PC-3 (cell line): ENCODE data around the gene PTPRN2. TPM values are rescaled to one million over a fixed set of nuclear protein-coding genes. Genes with fewer than 3 reads are reported as not detected.

Experiments used
- ATAC-seq: fragments of 200-7000 bp; cut with Tn5 transposase; 2 replicates; pipeline ENCODE4 v1.9.1; 2020; ENCODE audit warnings: mild to moderate bottlenecking, moderate library complexity
- BruUV-seq: library from RNA; stranded (reverse); fragments of 400-500 nt; replicated peaks from 2 replicates; lab custom pipeline; 2021; lab: Mats Ljungman, UMichigan
- CTCF ChIA-PET: fragments of 300-600 bp; sonication (Branson Sonifier 250); formaldehyde crosslinking; loops from one replicate; lab custom pipeline; 2022; ENCODE audit warnings: antibody characterized with exemption; lab: Charles Lee
- POLR2A ChIA-PET: fragments of 300-600 bp; sonication (Branson Sonifier 250); formaldehyde crosslinking; loops from one replicate; lab custom pipeline; 2022; ENCODE audit warnings: antibody characterized with exemption; ENCODE audit not compliant: unreplicated experiment; lab: Charles Lee
- DNase-seq: peaks from one replicate; pipeline ENCODE4 v3.0.0-alpha.2; 2015
- H2AFZ ChIP-seq: fragments of 300-600 bp; sonication (generic); 2 replicates; pipeline ENCODE4 v1.6.0; 2016; ENCODE audit warnings: antibody characterized with exemption, low read length
- H3F3A ChIP-seq: fragments of 300-600 bp; sonication (generic); one replicate; pipeline ENCODE4 v1.6.0; 2017; ENCODE audit warnings: antibody characterized with exemption, low read length, control low read depth, mild to moderate bottlenecking; ENCODE audit not compliant: unreplicated experiment
- H3K27ac ChIP-seq: fragments of 300-600 bp; sonication (generic); 2 replicates; pipeline ENCODE4 v1.5.1; 2016; ENCODE audit warnings: mild to moderate bottlenecking, low read length
- H3K27me3 ChIP-seq: fragments of 300-600 bp; sonication (generic); 2 replicates; pipeline ENCODE4 v1.6.1; 2016; ENCODE audit warnings: low read length, mixed read lengths
- H3K36me3 ChIP-seq: fragments of 300-600 bp; sonication (generic); 2 replicates; pipeline ENCODE4 v1.6.1; 2016; ENCODE audit warnings: low read depth, mixed run types, low read length, mixed read lengths
- H3K4me1 ChIP-seq: fragments of 300-600 bp; sonication (generic); 2 replicates; pipeline ENCODE4 v1.5.1; 2016; ENCODE audit warnings: low read length; ENCODE audit not compliant: insufficient read depth
- H3K4me2 ChIP-seq: fragments of 300-600 bp; sonication (generic); 2 replicates; pipeline ENCODE4 v1.6.0; 2016; ENCODE audit warnings: low read length
- H3K4me3 ChIP-seq: fragments of 300-600 bp; sonication (generic); 2 replicates; pipeline ENCODE4 v1.5.1; 2016; ENCODE audit warnings: mild to moderate bottlenecking, low read length, mixed read lengths
- H3K79me2 ChIP-seq: fragments of 300-600 bp; sonication (generic); 2 replicates; pipeline ENCODE4 v1.6.1; 2017; ENCODE audit warnings: low read length, mixed read lengths
- H3K9ac ChIP-seq: fragments of 300-600 bp; sonication (generic); 2 replicates; pipeline ENCODE4 v1.6.0; 2016; ENCODE audit warnings: mild to moderate bottlenecking, low read length
- H3K9me2 ChIP-seq: fragments of 300-600 bp; sonication (generic); replicated peaks from 2 replicates; pipeline ENCODE4 v1.6.1; 2016; ENCODE audit warnings: mixed run types, low read length, mixed read lengths
- H3K9me3 ChIP-seq: fragments of 300-600 bp; sonication (generic); 2 replicates; pipeline ENCODE4 v1.6.1; 2016; ENCODE audit warnings: low read length, mixed read lengths
- H4K20me1 ChIP-seq: fragments of 300-600 bp; sonication (generic); 2 replicates; pipeline ENCODE4 v1.6.1; 2016; ENCODE audit warnings: low read length, mixed read lengths
- EZH2 ChIP-seq: fragments of 300-600 bp; sonication (generic); IDR thresholded peaks from one replicate; pipeline ENCODE4 v1.6.1; 2017; ENCODE audit warnings: antibody characterized with exemption, mild to moderate bottlenecking, low read length; ENCODE audit not compliant: unreplicated experiment
- EZH2phosphoT487 ChIP-seq: fragments of 300-600 bp; sonication (generic); IDR thresholded peaks from 2 replicates; pipeline ENCODE4 v1.6.1; 2018; ENCODE audit warnings: mild to moderate bottlenecking, antibody characterized with exemption, low read length, borderline replicate concordance
- intact Hi-C: fragments of 100-400 bp; cut with micrococcal nuclease; formaldehyde crosslinking; loops from 2 replicates; pipeline ENCODE4 v1.9.0; 2023
- total RNA-seq: library from RNA; depleted of rRNA; stranded (reverse); fragments of >200 nt; gene quantifications from 2 replicates; pipeline ENCODE4 v1.2.3, GENCODE V29; 2014
- TF ChIP-seq, protein P1 (sequence below): fragments of 300-600 bp; sonication (generic); conservative IDR thresholded peaks from 2 replicates; pipeline ENCODE4 v1.5.1; 2017; ENCODE audit warnings: antibody characterized with exemption, low read depth, mild to moderate bottlenecking, low read length

Gene PTPRN2
- total RNA-seq, 1 experiment from 2014 or later = 3.2 TPM

DNA sequence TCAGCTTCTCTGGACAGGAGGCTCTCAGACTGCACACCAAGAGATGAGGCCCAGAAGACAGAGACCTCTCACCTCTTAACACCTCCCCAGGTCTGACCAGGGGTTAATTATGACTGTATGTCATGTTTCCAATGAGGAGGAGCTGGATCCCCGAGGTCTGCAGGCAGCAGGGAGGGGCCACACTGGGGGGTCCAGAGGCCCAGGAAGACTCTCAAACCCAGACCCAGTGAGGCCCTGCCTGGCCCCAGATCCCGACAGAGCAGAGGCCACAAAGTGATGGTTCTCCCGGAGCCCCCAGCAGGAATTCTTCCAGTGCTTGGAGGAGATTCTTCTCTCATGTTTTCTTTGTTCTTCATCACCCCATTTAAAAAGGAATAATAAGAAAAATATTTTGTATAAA, 28.8 kb downstream of the PTPRN2 start:
- Histone ChIP-seq H3K9me3 (no peaks in the 10 kb centered on the region), H2AFZ (no peak overlapping the region), H3K79me2 (no peaks in the 10 kb centered on the region), H3K4me2 (no peak overlapping the region), H3K27me3 (peaks cover 41% of the 10 kb centered on the region), H3K9me2 (no peaks in the 10 kb centered on the region), H3K27ac (no peak overlapping the region), H3K4me1 (no peaks in the 10 kb centered on the region), H3K36me3 (no peaks in the 10 kb centered on the region), H3K4me3 (no peak overlapping the region), H3F3A (no peaks in the 10 kb centered on the region), H3K9ac (no peak overlapping the region), H4K20me1 (no peaks in the 10 kb centered on the region)
- ChIA-PET CTCF (no interaction called here), POLR2A (no interaction called here)
- intact Hi-C loops = no loop called here
- no TSS peak for BruUV-seq
- no peak for ATAC-seq
- no peak for TF ChIP-seq EZH2phosphoT487
- DNase-seq = no peak

DNA sequence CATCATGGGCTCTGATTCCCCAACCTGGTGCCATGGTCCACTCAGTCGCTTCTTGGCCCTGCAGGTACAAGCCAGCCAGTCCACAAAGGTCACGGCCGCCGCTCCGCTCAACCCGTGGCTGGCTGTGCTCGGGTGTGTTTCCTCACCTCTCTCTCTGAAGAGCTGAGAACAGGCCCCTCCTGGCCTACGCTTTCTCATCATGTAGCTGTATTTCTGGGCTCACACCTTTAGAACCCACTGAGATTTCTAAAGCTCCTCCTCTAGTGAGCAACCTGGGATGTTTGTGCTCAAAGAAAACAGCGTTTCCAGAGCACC, 30.2 kb downstream of the PTPRN2 start:
- H3F3A ChIP-seq = no peaks in the 10 kb centered on the region
- no peaks in the 10 kb centered on the region for H3K79me2 ChIP-seq
- H3K4me3 ChIP-seq = no peak overlapping the region
- H4K20me1 ChIP-seq = no peaks in the 10 kb centered on the region
- H3K4me2 ChIP-seq = no peak overlapping the region
- POLR2A ChIA-PET = no interaction called here
- H2AFZ ChIP-seq = no peak overlapping the region
- TF ChIP-seq EZH2phosphoT487 (no peak), EZH2 (no peak)
- TF ChIP-seq, protein P1, sequence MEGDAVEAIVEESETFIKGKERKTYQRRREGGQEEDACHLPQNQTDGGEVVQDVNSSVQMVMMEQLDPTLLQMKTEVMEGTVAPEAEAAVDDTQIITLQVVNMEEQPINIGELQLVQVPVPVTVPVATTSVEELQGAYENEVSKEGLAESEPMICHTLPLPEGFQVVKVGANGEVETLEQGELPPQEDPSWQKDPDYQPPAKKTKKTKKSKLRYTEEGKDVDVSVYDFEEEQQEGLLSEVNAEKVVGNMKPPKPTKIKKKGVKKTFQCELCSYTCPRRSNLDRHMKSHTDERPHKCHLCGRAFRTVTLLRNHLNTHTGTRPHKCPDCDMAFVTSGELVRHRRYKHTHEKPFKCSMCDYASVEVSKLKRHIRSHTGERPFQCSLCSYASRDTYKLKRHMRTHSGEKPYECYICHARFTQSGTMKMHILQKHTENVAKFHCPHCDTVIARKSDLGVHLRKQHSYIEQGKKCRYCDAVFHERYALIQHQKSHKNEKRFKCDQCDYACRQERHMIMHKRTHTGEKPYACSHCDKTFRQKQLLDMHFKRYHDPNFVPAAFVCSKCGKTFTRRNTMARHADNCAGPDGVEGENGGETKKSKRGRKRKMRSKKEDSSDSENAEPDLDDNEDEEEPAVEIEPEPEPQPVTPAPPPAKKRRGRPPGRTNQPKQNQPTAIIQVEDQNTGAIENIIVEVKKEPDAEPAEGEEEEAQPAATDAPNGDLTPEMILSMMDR = no peak
- no peaks in the 10 kb centered on the region for H3K4me1 ChIP-seq
- CTCF ChIA-PET = no interaction called here
- no peak overlapping the region for H3K9ac ChIP-seq
- no peaks in the 10 kb centered on the region for H3K9me2 ChIP-seq
- ATAC-seq (no peak), DNase-seq (no peak)
- no peaks in the 10 kb centered on the region for H3K36me3 ChIP-seq
- no peak overlapping the region for H3K27ac ChIP-seq
- no peaks in the 10 kb centered on the region for H3K9me3 ChIP-seq
- no TSS peak for BruUV-seq
- intact Hi-C loops = no loop called here
- H3K27me3 ChIP-seq = peaks cover 27% of the 10 kb centered on the region

DNA sequence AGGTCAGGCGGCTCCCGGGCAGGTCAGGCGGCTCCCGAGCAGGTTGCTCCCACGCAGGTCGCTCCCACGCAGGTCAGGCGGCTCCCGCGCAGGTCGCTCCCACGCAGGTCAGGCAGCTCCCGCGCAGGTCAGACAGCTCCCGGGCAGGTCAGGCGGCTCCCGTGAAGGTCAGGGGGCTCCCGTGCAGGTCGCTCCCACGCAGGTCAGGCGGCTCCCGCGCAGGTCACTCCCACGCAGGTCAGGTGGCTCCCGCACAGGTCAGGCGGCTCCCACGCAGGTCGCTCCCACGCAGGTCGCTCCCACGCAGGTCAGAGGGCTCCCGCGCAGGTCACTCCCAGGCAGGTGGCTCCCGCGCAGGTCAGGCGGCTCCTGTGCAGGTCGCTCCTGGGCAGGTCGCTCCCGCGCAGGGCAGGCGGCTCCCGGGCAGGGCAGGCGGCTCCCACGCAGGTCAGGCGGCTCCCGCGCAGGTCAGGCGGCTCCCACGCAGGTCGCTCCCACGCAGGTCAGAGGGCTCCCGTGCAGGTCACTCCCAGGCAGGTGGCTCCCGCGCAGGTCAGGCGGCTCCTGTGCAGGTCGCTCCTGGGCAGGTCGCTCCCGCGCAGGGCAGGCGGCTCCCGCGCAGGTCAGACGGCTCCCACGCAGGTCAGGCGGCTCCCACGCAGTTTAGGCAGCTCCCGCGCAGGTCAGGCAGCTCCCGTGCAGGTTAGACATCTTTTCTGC, 30.7 kb downstream of the PTPRN2 start:
- Histone ChIP-seq H3F3A (no peaks in the 10 kb centered on the region), H3K9me3 (no peaks in the 10 kb centered on the region), H3K27me3 (peaks cover 22% of the 10 kb centered on the region), H3K9ac (no peak overlapping the region), H3K79me2 (no peaks in the 10 kb centered on the region), H3K4me3 (no peak overlapping the region), H2AFZ (no peak overlapping the region), H3K27ac (no peak overlapping the region), H4K20me1 (no peaks in the 10 kb centered on the region), H3K4me2 (no peak overlapping the region), H3K9me2 (no peaks in the 10 kb centered on the region), H3K4me1 (no peaks in the 10 kb centered on the region), H3K36me3 (no peaks in the 10 kb centered on the region)
- ATAC-seq (no peak), DNase-seq (no peak)
- POLR2A ChIA-PET = no interaction called here
- CTCF ChIA-PET = no interaction called here
- no peak for TF ChIP-seq EZH2
- TF ChIP-seq, protein P1 = no peak
- TF ChIP-seq EZH2phosphoT487 = no peak
- intact Hi-C loops = no loop called here
- no TSS peak for BruUV-seq
